Measurements from ENCODE around the gene GPATCH8. TPM values are rescaled to one million over a fixed set of nuclear protein-coding genes. Genes with fewer than 3 reads are reported as not detected.

The GPATCH8 gene
- total and polyA plus RNA-seq, 11 donors: 12.8 to 24.9 (median 20.3) TPM

GRCh38 chr17:44389281-44389680, 113.9 kb downstream of the GPATCH8 start, which contains the start of gene ITGA2B:
Gene ITGA2B, minus strand, starts transcription at chr17:44389649. Its CDS starts 176 bp downstream, at chr17:44389473.
- H3K9me3 ChIP-seq: no peaks in the 10 kb centered on the region
- no peak within 1 kb of the TSS for H3K27ac ChIP-seq
- H3K27me3 ChIP-seq: peaks cover 0 to 17% (median 1%) of the 10 kb centered on the region in 9 donors
- ATAC-seq: no peak
- H3K4me1 ChIP-seq: peaks cover 0 to 24% (median 13%) of the 10 kb centered on the region in 12 donors
- intact Hi-C loops (cut with DNase I): loop anchor here in 1 of 10 donors (10.0 kb wide), 1 partner anchor 56 kb away; no protein-coding TSS in a partner anchor
- no peaks in the 10 kb centered on the region for H3K36me3 ChIP-seq
- no peak for TF ChIP-seq CTCF (IDR thresholded peaks at IDR 0.05)
- TF ChIP-seq POLR2A (IDR thresholded peaks at IDR 0.05): no peak
- WGBS, 4 donors: 19 to 46% (median 30%) methylated on average over 1 of the region's 1 CpG
- no peak within 1 kb of the TSS for H3K4me3 ChIP-seq
- DNase-seq: no peak

GRCh38 chr17:44387804-44388203, 115.4 kb downstream of the GPATCH8 start:
- H3K27ac ChIP-seq: no peak overlapping the region
- peaks cover 0 to 23% (median 13%) of the 10 kb centered on the region in 12 donors for H3K4me1 ChIP-seq
- H3K27me3 ChIP-seq: peaks cover 0 to 21% (median 4%) of the 10 kb centered on the region in 9 donors
- DNase-seq (no peak), ATAC-seq (no peak)
- no peak overlapping the region for H3K4me3 ChIP-seq
- H3K9me3 ChIP-seq: no peaks in the 10 kb centered on the region
- TF ChIP-seq POLR2A (IDR thresholded peaks at IDR 0.05): no peak
- TF ChIP-seq CTCF (IDR thresholded peaks at IDR 0.05): no peak
- no peaks in the 10 kb centered on the region for H3K36me3 ChIP-seq
- 81 to 96% (median 89%) methylated on average over 2 of the region's 2 CpGs for WGBS, 4 donors
- intact Hi-C loops (cut with DNase I): loop anchor here in 1 of 10 donors (10.0 kb wide), 1 partner anchor 57 kb away; no protein-coding TSS in a partner anchor

- no peaks in the 10 kb centered on the region for H3K9me3 ChIP-seq
- no peaks in the 10 kb centered on the region for H3K36me3 ChIP-seq
- H3K27ac ChIP-seq: no peak overlapping the region
- 32 to 50% (median 39%) methylated on average over 6 to 10 of the region's 10 CpGs for WGBS, 4 donors
- no peak for ATAC-seq
- no peak for DNase-seq
- peaks cover 0 to 23% (median 13%) of the 10 kb centered on the region in 12 donors for H3K4me1 ChIP-seq
- H3K4me3 ChIP-seq: peak overlapping the region in 6 of 12 donors; percentile 25 to 63 (median 57)
- intact Hi-C loops (cut with DNase I): loop anchor here in 1 of 10 donors (10.0 kb wide), 1 partner anchor 59 kb away; no protein-coding TSS in a partner anchor
- TF ChIP-seq CTCF (IDR thresholded peaks at IDR 0.05): no peak
- no peak for TF ChIP-seq POLR2A (IDR thresholded peaks at IDR 0.05)
- peaks cover 0 to 21% (median 4%) of the 10 kb centered on the region in 9 donors for H3K27me3 ChIP-seq
These were observed 117.1 kb downstream of the GPATCH8 start for GRCh38 chr17:44386182-44386525.

- peak; percentile 59 to 91 (median 86) for ATAC-seq
- intact Hi-C loops (cut with DNase I): loop anchor here in 1 of 10 donors (10.0 kb wide), 1 partner anchor 59 kb away; no protein-coding TSS in a partner anchor
- H3K27ac ChIP-seq: no peak overlapping the region
These were observed 117.7 kb downstream of the GPATCH8 start for GRCh38 chr17:44385287-44386181.

More at GRCh38 chr17:44385287-44386181, 117.7 kb downstream of the GPATCH8 start:
- TF ChIP-seq POLR2A (IDR thresholded peaks at IDR 0.05) (peak in 1 of 2 donors; percentile 28), CTCF (IDR thresholded peaks at IDR 0.05) (peak in 3 of 12 donors; percentile 20 to 26 (median 21))
- Histone ChIP-seq H3K4me3 (peak overlapping the region; percentile 25 to 63 (median 56)), H3K36me3 (no peaks in the 10 kb centered on the region), H3K4me1 (peaks cover 0 to 23% (median 13%) of the 10 kb centered on the region in 12 donors), H3K9me3 (no peaks in the 10 kb centered on the region), H3K27me3 (peaks cover 0 to 21% (median 4%) of the 10 kb centered on the region in 9 donors)
- WGBS, 4 donors: 1 to 8% (median 5%) methylated on average over 34 to 68 of the region's 68 CpGs
- peak; percentile 75 to 90 (median 77) for DNase-seq
